22Rv1 (cell line): ENCODE results near the gene PLOD3.

Experiments used
- ZFX ChIP-seq: fragments of 450-650 bp; IDR thresholded peaks from 2 replicates; pipeline ENCODE4 v1.6.1; 2017; ENCODE audit warnings: antibody characterized with exemption, borderline replicate concordance
- TF ChIP-seq, protein P1 (sequence below): fragments of 450-650 bp; IDR thresholded peaks from 2 replicates; pipeline ENCODE4 v1.5.1; 2017; ENCODE audit warnings: mild to moderate bottlenecking

DNA sequence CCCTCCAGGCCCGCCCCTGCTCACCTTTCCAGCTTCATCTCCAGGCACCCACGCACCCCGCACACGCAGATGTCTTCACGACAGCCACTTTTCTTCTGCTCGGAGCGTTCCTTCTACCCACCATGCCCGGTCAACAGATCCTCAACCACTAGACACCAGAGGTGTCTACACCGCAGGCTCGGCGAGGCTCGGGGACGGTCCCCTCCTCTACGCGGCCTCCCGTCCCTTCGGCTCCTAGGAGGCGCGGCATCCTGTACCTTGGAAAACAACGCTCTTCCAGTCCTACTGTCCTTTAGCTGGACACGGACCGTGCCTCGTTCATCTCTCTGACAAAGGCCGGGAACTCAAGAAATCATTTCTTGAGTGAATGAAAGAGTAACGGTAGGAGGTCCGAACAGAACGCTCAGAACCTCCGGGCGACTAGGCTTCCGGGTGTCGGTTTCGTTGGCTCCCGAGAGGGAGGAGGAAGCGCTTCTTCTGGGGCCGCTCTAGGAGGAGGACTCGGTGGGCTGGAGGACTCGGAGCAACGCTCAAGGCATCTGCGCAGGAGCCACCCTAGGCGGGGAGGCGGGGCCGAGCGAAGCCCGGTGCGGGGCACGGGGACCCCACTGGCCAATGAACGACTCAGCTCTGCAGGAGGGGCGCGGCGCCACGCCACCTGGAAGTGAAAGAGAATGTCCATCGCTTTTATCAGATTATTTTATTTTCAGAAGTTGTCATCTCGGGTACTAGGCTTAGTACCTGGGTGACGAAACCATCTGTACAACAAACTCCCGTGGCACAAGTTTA lies 34.7 kb upstream of the PLOD3 start:
- TF ChIP-seq, protein P1, sequence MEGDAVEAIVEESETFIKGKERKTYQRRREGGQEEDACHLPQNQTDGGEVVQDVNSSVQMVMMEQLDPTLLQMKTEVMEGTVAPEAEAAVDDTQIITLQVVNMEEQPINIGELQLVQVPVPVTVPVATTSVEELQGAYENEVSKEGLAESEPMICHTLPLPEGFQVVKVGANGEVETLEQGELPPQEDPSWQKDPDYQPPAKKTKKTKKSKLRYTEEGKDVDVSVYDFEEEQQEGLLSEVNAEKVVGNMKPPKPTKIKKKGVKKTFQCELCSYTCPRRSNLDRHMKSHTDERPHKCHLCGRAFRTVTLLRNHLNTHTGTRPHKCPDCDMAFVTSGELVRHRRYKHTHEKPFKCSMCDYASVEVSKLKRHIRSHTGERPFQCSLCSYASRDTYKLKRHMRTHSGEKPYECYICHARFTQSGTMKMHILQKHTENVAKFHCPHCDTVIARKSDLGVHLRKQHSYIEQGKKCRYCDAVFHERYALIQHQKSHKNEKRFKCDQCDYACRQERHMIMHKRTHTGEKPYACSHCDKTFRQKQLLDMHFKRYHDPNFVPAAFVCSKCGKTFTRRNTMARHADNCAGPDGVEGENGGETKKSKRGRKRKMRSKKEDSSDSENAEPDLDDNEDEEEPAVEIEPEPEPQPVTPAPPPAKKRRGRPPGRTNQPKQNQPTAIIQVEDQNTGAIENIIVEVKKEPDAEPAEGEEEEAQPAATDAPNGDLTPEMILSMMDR = peak; percentile 6; the same call in 1 of the 2 replicates
- TF ChIP-seq ZFX = no peak
